Nephron progenitor cell (in vitro differentiated cells): ENCODE results near the gene PRDM16.

Experiments
- DNase-seq: peaks from one replicate; pipeline ENCODE4 v3.0.0; 2021
- H3K27ac Mint-ChIP-seq: 2 replicates; pipeline ENCODE4 v1.8.0; 2021; ENCODE audit warnings: mild to moderate bottlenecking, moderate library complexity, mixed read lengths
- H3K27me3 Mint-ChIP-seq: 2 replicates; pipeline ENCODE4 v1.8.0; 2021; ENCODE audit warnings: mild to moderate bottlenecking, low read depth, mixed read lengths; ENCODE audit not compliant: poor library complexity
- H3K36me3 Mint-ChIP-seq: 2 replicates; pipeline ENCODE4 v1.8.0; 2021; ENCODE audit warnings: low read depth, mixed read lengths
- H3K4me1 Mint-ChIP-seq: 2 replicates; pipeline ENCODE4 v1.8.0; 2021; ENCODE audit warnings: mixed read lengths
- H3K4me3 Mint-ChIP-seq: 2 replicates; pipeline ENCODE4 v1.8.0; 2021; ENCODE audit warnings: mild to moderate bottlenecking, moderate library complexity, mixed read lengths
- H3K9me3 Mint-ChIP-seq: 2 replicates; pipeline ENCODE4 v1.8.0; 2021; ENCODE audit warnings: mild to moderate bottlenecking, moderate library complexity, mixed read lengths
- CTCF ChIP-seq: fragments of 200-600 bp; sonication (generic); IDR thresholded peaks from 2 replicates; pipeline ENCODE4 v1.5.0; 2021; ENCODE audit warnings: antibody characterized with exemption

PRDM16 gene

GRCh38 chr1:3453203-3453761, 384.3 kb downstream of the PRDM16 start:
- peak; percentile 97 for TF ChIP-seq CTCF
- Mint-ChIP-seq H3K36me3 (no peaks in the 10 kb centered on the region), H3K9me3 (peaks cover 14% of the 10 kb centered on the region), H3K4me3 (peak overlapping the region; percentile 34), H3K27ac (no peak overlapping the region), H3K4me1 (peaks cover 23% of the 10 kb centered on the region), H3K27me3 (peaks cover 15% of the 10 kb centered on the region)
- DNase-seq: peak; percentile 91

- peak; percentile 44 for TF ChIP-seq CTCF
- peaks cover 32% of the 10 kb centered on the region for H3K4me1 Mint-ChIP-seq
- peaks cover 14% of the 10 kb centered on the region for H3K9me3 Mint-ChIP-seq
- no peak within 1 kb of the TSS for H3K27ac Mint-ChIP-seq
- peaks cover 11% of the 10 kb centered on the region for H3K27me3 Mint-ChIP-seq
- peak within 1 kb of the TSS; percentile 82 for H3K4me3 Mint-ChIP-seq
- no peaks in the 10 kb centered on the region for H3K36me3 Mint-ChIP-seq
- peak; percentile 79 for DNase-seq
These were observed 385.1 kb downstream of the PRDM16 start, which contains the start of gene ARHGEF16 for GRCh38 chr1:3453891-3454810. Gene ARHGEF16 (plus strand): TSS chr1:3454665. CDS start chr1:3463085, 8,420 bp downstream.

- Mint-ChIP-seq H3K4me3 (peak overlapping the region; percentile 82), H3K27me3 (peaks cover 11% of the 10 kb centered on the region), H3K27ac (no peak overlapping the region), H3K36me3 (no peaks in the 10 kb centered on the region), H3K9me3 (peaks cover 10% of the 10 kb centered on the region), H3K4me1 (peaks cover 41% of the 10 kb centered on the region)
- TF ChIP-seq CTCF: no peak
- peak; percentile 84 for DNase-seq
These were observed 386.0 kb downstream of the PRDM16 start for GRCh38 chr1:3454811-3455618.

- peaks cover 1% of the 10 kb centered on the region for H3K9me3 Mint-ChIP-seq
- peak overlapping the region; percentile 82 for H3K4me3 Mint-ChIP-seq
- no peak for DNase-seq
- H3K27ac Mint-ChIP-seq: no peak overlapping the region
- H3K27me3 Mint-ChIP-seq: peaks cover 4% of the 10 kb centered on the region
- no peak for TF ChIP-seq CTCF
- H3K4me1 Mint-ChIP-seq: peaks cover 49% of the 10 kb centered on the region
- no peaks in the 10 kb centered on the region for H3K36me3 Mint-ChIP-seq
These were observed 386.9 kb downstream of the PRDM16 start for GRCh38 chr1:3455670-3456448.

- no peak for TF ChIP-seq CTCF
- DNase-seq: no peak
- Mint-ChIP-seq H3K4me3 (no peak overlapping the region), H3K4me1 (peaks cover 54% of the 10 kb centered on the region), H3K27ac (no peak overlapping the region), H3K36me3 (no peaks in the 10 kb centered on the region), H3K27me3 (no peaks in the 10 kb centered on the region), H3K9me3 (no peaks in the 10 kb centered on the region)
These were observed 387.5 kb downstream of the PRDM16 start for GRCh38 chr1:3456449-3456963.
